Activated naive CD4-positive, alpha-beta T cell treated with anti-CD3 and anti-CD28 coated beads for 36 hours (primary cell): ENCODE measurements around the gene STARD10. TPM values are rescaled to one million over a fixed set of nuclear protein-coding genes. Genes with fewer than 3 reads are reported as not detected.
A peak's percentile ranks its signal among the peaks of the same experiment; 100 is the strongest.

Experiments used
- CTCF ChIA-PET: fragments of 350-600 bp; sonication (Branson Sonifier 250); formaldehyde crosslinking; loops from one replicate; lab custom pipeline; 2021; ENCODE audit warnings: antibody characterized with exemption; lab: Charles Lee
- DNase-seq: peaks from one replicate; pipeline ENCODE4 v3.0.0-alpha.2; 2020
- H3K27ac Mint-ChIP-seq: one replicate; pipeline ENCODE4 v1.8.0; 2021; ENCODE audit warnings: mild to moderate bottlenecking, mixed read lengths
- H3K27me3 Mint-ChIP-seq: one replicate; pipeline ENCODE4 v1.8.0; 2021; ENCODE audit warnings: low read depth, mixed read lengths
- H3K36me3 Mint-ChIP-seq: one replicate; pipeline ENCODE4 v1.8.0; 2021; ENCODE audit warnings: low read depth, mixed read lengths
- H3K4me1 Mint-ChIP-seq: one replicate; pipeline ENCODE4 v1.8.0; 2021; ENCODE audit warnings: low read depth, mixed read lengths
- H3K4me3 Mint-ChIP-seq: one replicate; pipeline ENCODE4 v1.8.0; 2021; ENCODE audit warnings: mild to moderate bottlenecking, moderate library complexity, mixed read lengths
- H3K9me3 Mint-ChIP-seq: one replicate; pipeline ENCODE4 v1.8.0; 2021; ENCODE audit warnings: mixed read lengths
- intact Hi-C: fragments of 100-400 bp; cut with micrococcal nuclease; formaldehyde crosslinking; loops from one replicate; pipeline ENCODE4 v1.15.1; 2023
- total RNA-seq, 2 experiments: library from RNA; stranded (reverse); gene quantifications; one replicate each; pipeline ENCODE4 v1.2.3, GENCODE V29; 2021

The STARD10 gene
- total RNA-seq, 2 experiments from 2014 or later = 11.9 to 12.0 TPM

- H3K27ac Mint-ChIP-seq = no peak overlapping the region
- H3K4me3 Mint-ChIP-seq = peak overlapping the region; percentile 89
- peaks cover under 1% of the 10 kb centered on the region for H3K36me3 Mint-ChIP-seq
- CTCF ChIA-PET = interaction anchor here (1.3 to 1.4 kb wide), 2 partner anchors 28 to 39 kb away, joined by 7 to 8 read pairs; no protein-coding TSS in a partner anchor
- peaks cover 39% of the 10 kb centered on the region for H3K4me1 Mint-ChIP-seq
- H3K9me3 Mint-ChIP-seq = no peaks in the 10 kb centered on the region
- H3K27me3 Mint-ChIP-seq = no peaks in the 10 kb centered on the region
- intact Hi-C loops = no loop called here
- DNase-seq = no peak
Observed at GRCh38 chr11:72753341-72754148, 40.3 kb downstream of the STARD10 start.

GRCh38 chr11:72752088-72752914 is 41.5 kb downstream of the STARD10 start, which contains the start of gene ARAP1:
Gene ARAP1 (minus strand): TSS chr11:72752408. CDS start chr11:72727128, 25,280 bp downstream.
- intact Hi-C loops = loop anchor here (1.0 kb wide), 3 partner anchors 16 to 42 kb away; partner anchors contain the start of gene STARD10
- peaks cover 42% of the 10 kb centered on the region for H3K4me1 Mint-ChIP-seq
- CTCF ChIA-PET = interaction anchor here (1.3 to 1.4 kb wide), 2 partner anchors 27 to 40 kb away, joined by 7 to 8 read pairs; no protein-coding TSS in a partner anchor
- peak within 1 kb of the TSS; percentile 74 for H3K27ac Mint-ChIP-seq
- no peaks in the 10 kb centered on the region for H3K9me3 Mint-ChIP-seq
- peak; percentile 74 for DNase-seq
- peaks cover 2% of the 10 kb centered on the region for H3K36me3 Mint-ChIP-seq
- peak within 1 kb of the TSS; percentile 89 for H3K4me3 Mint-ChIP-seq
- no peaks in the 10 kb centered on the region for H3K27me3 Mint-ChIP-seq

GRCh38 chr11:72751116-72752087 is 42.4 kb downstream of the STARD10 start:
- peak overlapping the region; percentile 89 for H3K4me3 Mint-ChIP-seq
- DNase-seq = no peak
- CTCF ChIA-PET = interaction anchor here (0.6 to 1.1 kb wide), 2 partner anchors 13 to 26 kb away, joined by 3 read pairs; no protein-coding TSS in a partner anchor
- no peaks in the 10 kb centered on the region for H3K9me3 Mint-ChIP-seq
- H3K36me3 Mint-ChIP-seq = peaks cover 2% of the 10 kb centered on the region
- no peaks in the 10 kb centered on the region for H3K27me3 Mint-ChIP-seq
- intact Hi-C loops = loop anchor here (1.0 kb wide), 3 partner anchors 15 to 43 kb away; partner anchors contain the start of gene STARD10
- H3K4me1 Mint-ChIP-seq = peaks cover 42% of the 10 kb centered on the region
- peak overlapping the region; percentile 66 for H3K27ac Mint-ChIP-seq

- no peaks in the 10 kb centered on the region for H3K27me3 Mint-ChIP-seq
- peaks cover 45% of the 10 kb centered on the region for H3K4me1 Mint-ChIP-seq
- H3K27ac Mint-ChIP-seq = no peak overlapping the region
- H3K36me3 Mint-ChIP-seq = peaks cover 2% of the 10 kb centered on the region
- CTCF ChIA-PET = interaction anchor here (0.6 to 1.1 kb wide), 3 partner anchors 14 to 25 kb away, joined by 3 read pairs; no protein-coding TSS in a partner anchor
- intact Hi-C loops = no loop called here
- DNase-seq = no peak
- H3K4me3 Mint-ChIP-seq = peak overlapping the region; percentile 89
- no peaks in the 10 kb centered on the region for H3K9me3 Mint-ChIP-seq
Observed at GRCh38 chr11:72750556-72751115, 43.2 kb downstream of the STARD10 start.

- no peaks in the 10 kb centered on the region for H3K9me3 Mint-ChIP-seq
- CTCF ChIA-PET = interaction anchor here (0.9 to 1.1 kb wide), 2 partner anchors 23 to 25 kb away, joined by 3 read pairs; no protein-coding TSS in a partner anchor
- peaks cover 2% of the 10 kb centered on the region for H3K36me3 Mint-ChIP-seq
- H3K27me3 Mint-ChIP-seq = no peaks in the 10 kb centered on the region
- H3K4me3 Mint-ChIP-seq = no peak overlapping the region
- H3K4me1 Mint-ChIP-seq = peaks cover 45% of the 10 kb centered on the region
- no peak for DNase-seq
- intact Hi-C loops = no loop called here
- peak overlapping the region; percentile 18 for H3K27ac Mint-ChIP-seq
Observed at GRCh38 chr11:72750086-72750485, 43.8 kb downstream of the STARD10 start.

GRCh38 chr11:72747289-72747855 is 46.5 kb downstream of the STARD10 start:
- no peak overlapping the region for H3K27ac Mint-ChIP-seq

GRCh38 chr11:72746821-72747220 is 47.0 kb downstream of the STARD10 start:
- Mint-ChIP-seq H3K4me3 (no peak overlapping the region), H3K27me3 (no peaks in the 10 kb centered on the region), H3K4me1 (peaks cover 58% of the 10 kb centered on the region), H3K9me3 (no peaks in the 10 kb centered on the region), H3K36me3 (peaks cover 2% of the 10 kb centered on the region), H3K27ac (no peak overlapping the region)
- CTCF ChIA-PET = interaction anchor here (1.5 to 2.5 kb wide), 3 partner anchors 22 to 63 kb away, joined by 5 to 6 read pairs (median 6); no protein-coding TSS in a partner anchor
- no peak for DNase-seq
- intact Hi-C loops = no loop called here

More at GRCh38 chr11:72747289-72747855, 46.5 kb downstream of the STARD10 start:
- Mint-ChIP-seq H3K9me3 (no peaks in the 10 kb centered on the region), H3K4me1 (peaks cover 53% of the 10 kb centered on the region), H3K4me3 (no peak overlapping the region), H3K36me3 (peaks cover 2% of the 10 kb centered on the region), H3K27me3 (no peaks in the 10 kb centered on the region)
- CTCF ChIA-PET = interaction anchor here (1.5 to 2.5 kb wide), 3 partner anchors 22 to 63 kb away, joined by 5 to 6 read pairs (median 6); no protein-coding TSS in a partner anchor
- no peak for DNase-seq
- intact Hi-C loops = no loop called here

GRCh38 chr11:72745925-72746550 is 47.8 kb downstream of the STARD10 start:
- no peaks in the 10 kb centered on the region for H3K27me3 Mint-ChIP-seq
- H3K4me3 Mint-ChIP-seq = no peak overlapping the region
- CTCF ChIA-PET = interaction anchor here (1.2 to 1.7 kb wide), 3 partner anchors 21 to 47 kb away, joined by 5 to 6 read pairs (median 5); no protein-coding TSS in a partner anchor
- H3K4me1 Mint-ChIP-seq = peaks cover 58% of the 10 kb centered on the region
- no peaks in the 10 kb centered on the region for H3K9me3 Mint-ChIP-seq
- no peak overlapping the region for H3K27ac Mint-ChIP-seq
- peaks cover 2% of the 10 kb centered on the region for H3K36me3 Mint-ChIP-seq
- no peak for DNase-seq
- intact Hi-C loops = no loop called here

- intact Hi-C loops = no loop called here
- Mint-ChIP-seq H3K27ac (no peak overlapping the region), H3K4me1 (peaks cover 58% of the 10 kb centered on the region), H3K27me3 (no peaks in the 10 kb centered on the region), H3K36me3 (peaks cover 2% of the 10 kb centered on the region), H3K4me3 (no peak overlapping the region), H3K9me3 (no peaks in the 10 kb centered on the region)
- no peak for DNase-seq
- CTCF ChIA-PET = interaction anchor here (1.2 to 1.5 kb wide), 2 partner anchors 37 to 47 kb away, joined by 5 read pairs; no protein-coding TSS in a partner anchor
Observed at GRCh38 chr11:72745511-72745910, 48.3 kb downstream of the STARD10 start.

GRCh38 chr11:72744474-72744873 is 49.4 kb downstream of the STARD10 start:
- no peaks in the 10 kb centered on the region for H3K27me3 Mint-ChIP-seq
- CTCF ChIA-PET = interaction anchor here (1.2 kb wide), 1 partner anchor 48 kb away, joined by 5 read pairs; no protein-coding TSS in a partner anchor
- peak overlapping the region; percentile 4 for H3K27ac Mint-ChIP-seq
- intact Hi-C loops = no loop called here
- no peak overlapping the region for H3K4me3 Mint-ChIP-seq
- DNase-seq = no peak
- no peaks in the 10 kb centered on the region for H3K9me3 Mint-ChIP-seq
- peaks cover 61% of the 10 kb centered on the region for H3K4me1 Mint-ChIP-seq
- peaks cover 2% of the 10 kb centered on the region for H3K36me3 Mint-ChIP-seq
